ENCODE results near the gene FNBP1.
A peak's percentile ranks its signal among the peaks of the same experiment; 100 is the strongest.

- TF ChIP-seq CUX1 (IDR thresholded peaks at IDR 0.05; ENCODE audit: insufficient replicate concordance, low read depth, low read length) (no peak), MAX (IDR thresholded peaks at IDR 0.05; ENCODE audit: low read depth, low read length) (no peak), CTCF (IDR thresholded peaks at IDR 0.05 in 2 of 3, conservative IDR thresholded peaks at IDR 0.05 in 1 of 3; ENCODE audit: control insufficient read depth in 2 of 3, extremely low read depth in 1 of 3, insufficient read depth in 1 of 3, low read depth in 3 of 3, low read length in 3 of 3) (no peak), PML (IDR thresholded peaks at IDR 0.05; ENCODE audit: low read length) (peak; percentile 6; the same call in 1 of the 2 replicates), MYC (IDR thresholded peaks at IDR 0.05; ENCODE audit: insufficient read depth, insufficient read length, insufficient replicate concordance, low read length, severe bottlenecking) (no peak)
Measured at GRCh38 chr9:129910628-129911567, 132.1 kb downstream of the FNBP1 start.
